GM19351 (cell line): ENCODE results near the gene DNAL4.
"Not testable (repeated sequence)": the region's sequence is repeated elsewhere in the genome, so short reads cannot be mapped to it uniquely, and the experiment has no call there.

Experiments
- ATAC-seq: cut with Tn5 transposase; IDR thresholded peaks from one replicate; pipeline ENCODE4 v1.9.1; 2021; ENCODE audit warnings: mild to moderate bottlenecking, moderate library complexity; ENCODE audit not compliant: unreplicated experiment

Gene DNAL4

DNA sequence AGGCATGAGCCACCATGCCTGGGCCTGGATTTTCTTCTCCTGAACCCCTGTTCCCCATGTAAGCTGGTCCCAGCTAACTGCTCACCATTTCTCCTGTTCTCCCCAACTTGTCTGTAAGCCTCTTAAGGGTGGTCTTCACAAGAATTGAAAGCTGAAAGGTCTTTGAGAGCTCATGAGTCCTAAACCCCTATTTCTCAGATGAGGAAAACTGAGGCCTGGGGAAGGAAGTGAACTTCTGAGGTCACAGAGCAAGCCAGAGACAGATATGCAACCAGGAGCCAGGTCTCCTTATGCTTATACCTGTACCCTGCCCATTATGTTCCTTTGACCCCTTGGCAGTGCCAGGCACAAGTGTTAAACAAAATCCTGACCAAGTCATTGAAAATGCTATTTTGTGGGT is 33.6 kb upstream of the DNAL4 start:
- ATAC-seq: no peak

DNA sequence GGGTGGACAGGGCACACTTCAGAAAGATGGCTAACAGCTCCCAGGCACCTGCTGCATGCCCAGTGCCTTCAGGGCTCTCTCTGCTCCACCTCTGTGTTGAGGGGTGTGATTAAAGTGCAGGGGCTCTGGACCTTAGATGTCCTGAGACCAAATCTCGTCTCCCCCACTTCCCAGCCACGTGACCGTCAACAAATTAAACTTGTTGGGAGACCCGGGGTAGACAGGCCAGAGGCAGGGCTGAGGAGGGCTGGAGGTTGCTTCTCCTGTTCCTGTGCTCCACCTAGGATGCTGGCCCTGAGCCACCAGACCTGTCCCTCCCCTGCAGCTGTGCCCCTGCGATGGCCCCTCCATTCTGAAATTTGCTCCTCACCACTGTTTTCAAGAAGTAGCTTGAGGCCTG is 32.9 kb upstream of the DNAL4 start:
- no peak for ATAC-seq

DNA sequence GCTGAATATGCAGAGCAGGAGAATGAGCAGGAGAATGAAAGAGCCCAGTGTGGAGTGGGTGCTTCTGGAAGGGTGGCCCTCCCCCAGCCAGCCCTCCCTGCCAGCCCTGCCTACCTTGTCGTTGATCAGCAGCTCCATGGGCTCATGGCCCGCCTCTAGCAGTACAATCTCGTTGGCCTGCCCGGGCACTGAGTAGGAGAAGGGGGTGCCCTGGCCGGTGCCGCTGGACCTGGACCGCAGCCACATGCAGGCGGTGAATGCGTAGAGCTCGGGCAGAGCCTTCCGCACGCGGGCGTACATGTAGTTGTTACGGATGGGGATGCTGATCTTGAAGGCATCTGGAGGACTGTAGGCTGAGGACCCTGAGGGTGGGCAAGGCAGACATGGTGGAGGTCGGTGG is 32.4 kb upstream of the DNAL4 start:
- no peak for ATAC-seq

- no peak for ATAC-seq
Observed at GRCh38 chr22:38824585-38824984, 30.6 kb upstream of the DNAL4 start.

- no peak for ATAC-seq
Observed at GRCh38 chr22:38823637-38824036, 29.7 kb upstream of the DNAL4 start.

DNA sequence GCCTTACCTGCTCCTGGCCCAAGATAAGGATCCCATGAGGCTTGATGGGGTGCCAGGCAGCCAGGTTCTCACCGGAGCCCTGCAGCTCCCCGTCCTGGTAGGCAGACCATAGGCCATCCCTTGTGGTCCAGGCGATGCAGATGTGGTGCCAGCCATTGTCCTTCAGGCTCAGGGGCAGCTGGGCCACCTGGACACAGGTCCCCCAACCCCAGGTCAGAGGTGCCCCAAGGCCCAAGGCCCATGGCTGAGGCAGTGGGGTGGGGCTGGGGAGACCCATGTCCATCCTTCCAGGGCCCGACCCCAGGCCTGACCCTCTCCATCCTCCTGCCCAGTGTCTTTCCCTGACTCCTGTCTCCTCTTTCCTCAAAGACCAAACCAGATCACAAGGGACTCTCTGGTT is 29.1 kb upstream of the DNAL4 start:
- ATAC-seq: no peak

GRCh38 chr22:38820020-38820419 is 26.1 kb upstream of the DNAL4 start:
- no peak for ATAC-seq

DNA sequence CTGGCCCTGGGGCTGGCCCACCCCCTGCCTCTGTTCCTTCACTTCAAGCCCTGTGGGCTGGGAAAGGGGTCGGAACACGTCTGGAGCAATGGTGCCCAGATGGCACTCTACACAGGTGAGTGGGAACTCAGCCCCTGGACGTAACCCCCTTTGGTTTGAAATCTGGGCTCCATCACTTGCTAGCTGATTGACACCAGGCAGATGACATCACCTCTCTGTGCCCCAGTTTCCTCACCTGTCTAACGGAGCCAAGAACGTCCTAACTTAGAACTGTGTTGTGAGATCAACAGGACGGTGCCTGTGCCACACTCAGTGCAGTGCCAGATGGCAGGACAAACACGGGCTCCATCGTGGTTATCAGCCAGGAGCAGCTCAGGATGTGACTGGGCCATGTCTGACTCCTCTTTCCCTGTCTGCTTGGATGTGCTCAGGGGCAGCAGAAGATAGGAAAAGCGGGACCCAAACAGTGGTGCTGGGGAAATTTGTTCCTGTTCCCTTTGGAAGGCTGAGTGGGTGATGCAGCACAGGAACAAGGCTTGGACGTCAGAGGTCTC is 25.5 kb upstream of the DNAL4 start:
- no peak for ATAC-seq

GRCh38 chr22:38817196-38817595 is 23.3 kb upstream of the DNAL4 start:
- ATAC-seq: no peak

- ATAC-seq: no peak
Observed at GRCh38 chr22:38815842-38816241, 21.9 kb upstream of the DNAL4 start.

DNA sequence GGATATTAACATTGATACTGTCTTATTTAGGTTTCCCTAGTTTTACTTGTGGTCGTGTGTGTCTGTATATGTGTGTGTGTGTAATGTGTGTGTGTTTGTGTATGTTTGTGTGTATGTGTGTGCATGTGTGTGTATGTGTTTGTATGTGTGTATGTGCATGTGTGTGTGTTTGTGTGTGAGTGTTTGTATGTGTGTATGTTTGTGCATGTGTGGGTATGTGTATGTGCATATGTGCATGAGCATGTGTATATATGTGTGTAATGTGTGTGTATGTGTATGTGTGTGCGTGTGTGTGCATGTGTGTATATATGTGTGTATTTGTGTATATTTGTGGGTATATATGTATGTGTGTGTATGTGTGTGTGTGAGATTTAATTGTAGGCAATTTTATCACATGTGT is 17.3 kb upstream of the DNAL4 start:
- ATAC-seq: no peak

GRCh38 chr22:38805041-38805593 is 11.2 kb upstream of the DNAL4 start:
- ATAC-seq: not testable (repeated sequence)

GRCh38 chr22:38802671-38803121 is 8.8 kb upstream of the DNAL4 start:
- no peak for ATAC-seq

DNA sequence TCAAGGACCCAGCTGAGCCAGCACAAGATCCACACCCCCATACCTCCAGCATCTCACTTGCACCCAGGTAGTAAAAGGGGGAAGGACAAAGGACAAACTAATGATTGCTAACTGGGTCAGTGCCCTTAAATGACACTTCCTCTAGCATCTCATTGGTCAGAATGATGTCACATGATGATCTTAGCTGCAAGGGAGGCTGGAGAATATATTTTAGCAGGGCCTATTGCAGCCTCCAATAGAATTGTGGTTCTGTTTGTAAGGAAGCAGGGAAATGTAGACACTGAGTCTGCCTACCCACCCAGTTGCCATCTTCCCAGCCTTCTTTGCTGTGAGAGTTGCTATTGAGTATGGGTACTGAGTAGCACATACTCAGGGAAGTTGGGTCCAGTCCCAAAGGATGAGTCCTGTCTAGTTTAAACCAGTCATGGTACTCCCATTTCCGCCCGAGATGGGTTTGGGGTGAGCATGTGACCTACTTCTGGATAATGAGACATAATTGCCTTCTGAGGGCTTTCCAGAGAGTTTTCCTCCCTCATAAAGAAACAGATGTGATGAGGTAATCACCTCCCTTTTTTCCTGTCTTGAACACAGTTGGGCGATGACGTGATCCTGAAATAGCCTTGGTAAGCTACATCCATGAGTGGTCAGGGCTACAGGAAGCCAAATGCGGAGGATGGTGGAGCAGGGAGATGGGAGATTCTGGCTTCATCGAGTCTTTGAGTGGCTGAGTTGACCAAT is 5.5 kb upstream of the DNAL4 start:
- ATAC-seq: no peak

DNA sequence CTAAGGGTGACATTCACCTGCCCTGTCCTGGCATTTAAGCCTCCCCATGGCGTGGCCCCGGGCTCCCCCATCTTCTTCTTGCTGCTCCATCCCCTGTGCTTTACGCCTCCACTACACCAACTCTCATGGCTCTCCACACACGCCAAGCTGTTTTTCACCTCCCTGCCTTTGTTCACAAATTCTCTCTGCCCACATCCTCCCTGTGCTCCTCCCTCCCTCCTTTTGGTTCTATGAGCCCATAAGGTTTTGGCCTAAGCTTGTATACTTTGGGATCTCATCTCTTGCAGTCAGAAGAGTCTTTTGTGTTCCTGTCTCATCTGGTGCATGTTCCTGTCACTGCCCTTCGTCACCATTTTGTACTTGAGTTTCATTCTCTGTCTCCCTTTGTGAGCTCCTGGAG is 4.6 kb upstream of the DNAL4 start:
- ATAC-seq: no peak

- ATAC-seq: no peak
Observed at GRCh38 chr22:38796262-38796957, 2.5 kb upstream of the DNAL4 start.

- ATAC-seq: no peak
Observed at GRCh38 chr22:38795569-38795968, 1.6 kb upstream of the DNAL4 start.

- ATAC-seq: no peak
Observed at GRCh38 chr22:38793317-38793716, 626 bp downstream of the DNAL4 start.

- no peak for ATAC-seq
Observed at GRCh38 chr22:38792833-38793232, 1.1 kb downstream of the DNAL4 start.

GRCh38 chr22:38789606-38790005 is 4.3 kb downstream of the DNAL4 start:
- ATAC-seq: no peak

GRCh38 chr22:38788846-38789245 is 5.1 kb downstream of the DNAL4 start:
- no peak for ATAC-seq
